ENCODE measurements around the gene KRT4. TPM values are rescaled to one million over a fixed set of nuclear protein-coding genes. Genes with fewer than 3 reads are reported as not detected.

KRT4 gene
- total RNA-seq, 2 experiments from 2014 or later, result not detected

- Histone ChIP-seq H3K36me3 (ENCODE audit: insufficient read depth, low read length) (no peaks in the 10 kb centered on the region), H3K9me3 (ENCODE audit: control insufficient read depth in 1 of 2, insufficient read depth in 1 of 2, low read length in 2 of 2) (no peaks in the 10 kb centered on the region), H3K27me3 (ENCODE audit: control insufficient read depth in 1 of 2, insufficient read depth in 2 of 2, low read length in 2 of 2) (no peaks in the 10 kb centered on the region), H3K4me1 (ENCODE audit: insufficient read depth, low read length) (no peaks in the 10 kb centered on the region), H3K27ac (ENCODE audit: low read depth in 1 of 2, low read length in 2 of 2) (no peak overlapping the region), H3K4me3 (ENCODE audit: low read length) (no peak overlapping the region)
- ChIA-PET CTCF (no interaction called here), POLR2A (no interaction called here)
- Mint-ChIP-seq H3K4me3 (no peak overlapping the region), H3K27ac (no peak overlapping the region), H3K27me3 (no peaks in the 10 kb centered on the region), H3K36me3 (ENCODE audit: low read depth) (no peaks in the 10 kb centered on the region), H3K4me1 (ENCODE audit: low read depth) (peaks cover 12% of the 10 kb centered on the region), H3K9me3 (no peaks in the 10 kb centered on the region)
- ATAC-seq (ENCODE audit: poor library complexity) (no peak), DNase-seq (no peak)
- TF ChIP-seq CTCF (IDR thresholded peaks at IDR 0.05), result no peak
- intact Hi-C loops (cut with DNase I, micrococcal nuclease), result no loop called here
Observed at GRCh38 chr12:52828591-52829021, 14.7 kb upstream of the KRT4 start.

- Histone ChIP-seq H3K4me3 (ENCODE audit: low read length) (no peak overlapping the region), H3K4me1 (ENCODE audit: insufficient read depth, low read length) (no peaks in the 10 kb centered on the region), H3K27ac (ENCODE audit: low read depth in 1 of 2, low read length in 2 of 2) (no peak overlapping the region), H3K27me3 (ENCODE audit: control insufficient read depth in 1 of 2, insufficient read depth in 2 of 2, low read length in 2 of 2) (no peaks in the 10 kb centered on the region), H3K9me3 (ENCODE audit: control insufficient read depth in 1 of 2, insufficient read depth in 1 of 2, low read length in 2 of 2) (no peaks in the 10 kb centered on the region), H3K36me3 (ENCODE audit: insufficient read depth, low read length) (no peaks in the 10 kb centered on the region)
- Mint-ChIP-seq H3K4me3 (no peak overlapping the region), H3K27ac (no peak overlapping the region), H3K27me3 (no peaks in the 10 kb centered on the region), H3K36me3 (ENCODE audit: low read depth) (no peaks in the 10 kb centered on the region), H3K4me1 (ENCODE audit: low read depth) (peaks cover 12% of the 10 kb centered on the region), H3K9me3 (no peaks in the 10 kb centered on the region)
- TF ChIP-seq CTCF (IDR thresholded peaks at IDR 0.05), result no peak
- ChIA-PET POLR2A (no interaction called here), CTCF (no interaction called here)
- no peak for DNase-seq
- ATAC-seq (ENCODE audit: poor library complexity), result no peak
- intact Hi-C loops (cut with DNase I, micrococcal nuclease), result no loop called here
Observed at GRCh38 chr12:52828156-52828555, 14.2 kb upstream of the KRT4 start.

- Histone ChIP-seq H3K4me1 (ENCODE audit: insufficient read depth, low read length) (no peaks in the 10 kb centered on the region), H3K4me3 (ENCODE audit: low read length) (no peak overlapping the region), H3K9me3 (ENCODE audit: control insufficient read depth in 1 of 2, insufficient read depth in 1 of 2, low read length in 2 of 2) (no peaks in the 10 kb centered on the region), H3K27ac (ENCODE audit: low read depth in 1 of 2, low read length in 2 of 2) (no peak overlapping the region), H3K27me3 (ENCODE audit: control insufficient read depth in 1 of 2, insufficient read depth in 2 of 2, low read length in 2 of 2) (no peaks in the 10 kb centered on the region), H3K36me3 (ENCODE audit: insufficient read depth, low read length) (no peaks in the 10 kb centered on the region)
- Mint-ChIP-seq H3K4me1 (ENCODE audit: low read depth) (peaks cover 12% of the 10 kb centered on the region), H3K9me3 (no peaks in the 10 kb centered on the region), H3K27ac (no peak overlapping the region), H3K27me3 (no peaks in the 10 kb centered on the region), H3K36me3 (ENCODE audit: low read depth) (no peaks in the 10 kb centered on the region), H3K4me3 (no peak overlapping the region)
- TF ChIP-seq CTCF (IDR thresholded peaks at IDR 0.05), result no peak
- intact Hi-C loops (cut with DNase I, micrococcal nuclease), result no loop called here
- CTCF ChIA-PET, result no interaction called here
- POLR2A ChIA-PET, result no interaction called here
- ATAC-seq (ENCODE audit: poor library complexity) (no peak), DNase-seq (no peak)
Observed at GRCh38 chr12:52827499-52828090, 13.7 kb upstream of the KRT4 start.
